Thyroid gland (tissue), 4 donors: Measurements from ENCODE around the gene ANKRD52.

Experiments used
- POLR2A ChIP-seq, 2 donors: fragments of 450-650 bp; IDR thresholded peaks; one replicate each; pipeline ENCODE4 v1.6.1; 2017; ENCODE audit warnings: antibody characterized with exemption in 2 of 2, mild to moderate bottlenecking in 2 of 2, moderate library complexity in 1 of 2
- TF ChIP-seq, protein P1 (sequence below), 6 experiments: fragments of 200-600 bp in 3 of 6; fragments of 450-650 bp in 3 of 6; sonication (generic) in 3 of 6; IDR thresholded peaks; one replicate each; pipeline ENCODE4 v1.5.1; 2016 to 2019; ENCODE audit warnings: antibody characterized with exemption in 6 of 6, mild to moderate bottlenecking in 2 of 6, inconsistent platforms in 1 of 6, moderate library complexity in 1 of 6

DNA sequence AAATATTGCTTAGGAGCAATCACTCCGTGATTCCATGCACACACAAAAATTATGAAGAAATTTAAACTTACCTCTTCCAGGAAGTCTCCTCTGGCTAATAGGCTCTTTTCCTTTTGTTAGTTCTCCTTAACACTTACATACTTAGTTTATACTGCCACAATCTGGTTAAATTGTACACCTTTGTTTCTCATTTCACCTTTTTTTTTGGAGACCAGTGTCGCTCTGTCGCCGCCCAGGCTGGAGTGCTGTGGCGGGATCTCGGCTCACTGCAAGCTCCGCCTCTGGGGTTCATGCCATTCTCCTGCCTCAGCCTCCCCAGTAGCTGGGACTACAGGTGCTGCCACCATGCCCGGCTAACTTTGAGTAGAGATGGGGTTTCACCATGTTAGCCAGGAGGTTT is 2.2 kb upstream of the ANKRD52 start:
- TF ChIP-seq, protein P1, sequence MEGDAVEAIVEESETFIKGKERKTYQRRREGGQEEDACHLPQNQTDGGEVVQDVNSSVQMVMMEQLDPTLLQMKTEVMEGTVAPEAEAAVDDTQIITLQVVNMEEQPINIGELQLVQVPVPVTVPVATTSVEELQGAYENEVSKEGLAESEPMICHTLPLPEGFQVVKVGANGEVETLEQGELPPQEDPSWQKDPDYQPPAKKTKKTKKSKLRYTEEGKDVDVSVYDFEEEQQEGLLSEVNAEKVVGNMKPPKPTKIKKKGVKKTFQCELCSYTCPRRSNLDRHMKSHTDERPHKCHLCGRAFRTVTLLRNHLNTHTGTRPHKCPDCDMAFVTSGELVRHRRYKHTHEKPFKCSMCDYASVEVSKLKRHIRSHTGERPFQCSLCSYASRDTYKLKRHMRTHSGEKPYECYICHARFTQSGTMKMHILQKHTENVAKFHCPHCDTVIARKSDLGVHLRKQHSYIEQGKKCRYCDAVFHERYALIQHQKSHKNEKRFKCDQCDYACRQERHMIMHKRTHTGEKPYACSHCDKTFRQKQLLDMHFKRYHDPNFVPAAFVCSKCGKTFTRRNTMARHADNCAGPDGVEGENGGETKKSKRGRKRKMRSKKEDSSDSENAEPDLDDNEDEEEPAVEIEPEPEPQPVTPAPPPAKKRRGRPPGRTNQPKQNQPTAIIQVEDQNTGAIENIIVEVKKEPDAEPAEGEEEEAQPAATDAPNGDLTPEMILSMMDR (IDR thresholded peaks at IDR 0.05), result no peak
- TF ChIP-seq POLR2A (IDR thresholded peaks at IDR 0.05), result no peak
